Stomach (tissue), 9 donors: ENCODE results near the gene RPL29. TPM values are rescaled to one million over a fixed set of nuclear protein-coding genes. Genes with fewer than 3 reads are reported as not detected.

Experiments
- DNase-seq, 2 donors: peaks; one replicate each; pipeline versions ENCODE4 v3.0.0 to v3.0.0-alpha.2; 2013 to 2019
- H3K27ac ChIP-seq, 5 donors: fragments of 200-600 bp in 4 of 5; sonication (generic) in 4 of 5; one replicate each; pipeline ENCODE4 v1.5.1; 2013 to 2019; ENCODE audit warnings: mild to moderate bottlenecking in 1 of 5, moderate library complexity in 1 of 5
- H3K27me3 ChIP-seq, 3 donors: fragments of 200-600 bp; sonication (generic); one replicate each; pipeline ENCODE4 v1.5.1; 2017 to 2019; ENCODE audit warnings: mixed run types in 1 of 3
- H3K36me3 ChIP-seq, 4 donors: fragments of 200-600 bp; sonication (generic); 1 replicate in 3 of 4; 2 replicates in 1 of 4; pipeline ENCODE4 v1.5.1; 2016 to 2019
- H3K4me1 ChIP-seq, 4 donors: fragments of 200-600 bp; sonication (generic); one replicate each; pipeline ENCODE4 v1.5.1; 2016 to 2019
- H3K4me3 ChIP-seq, 4 donors: fragments of 200-600 bp; sonication (generic) in 3 of 4; one replicate each; pipeline ENCODE4 v1.5.1; 2016 to 2019; ENCODE audit warnings: mild to moderate bottlenecking in 1 of 4
- H3K9me3 ChIP-seq, 4 donors: fragments of 200-600 bp; sonication (generic); one replicate each; pipeline ENCODE4 v1.5.1; 2016 to 2019
- EP300 ChIP-seq: sonication (generic); formaldehyde crosslinking; IDR thresholded peaks from one replicate; pipeline ENCODE4 v1.6.1; 2017; ENCODE audit warnings: antibody characterized with exemption
- POLR2A ChIP-seq, 4 donors: fragments of 450-650 bp; IDR thresholded peaks; one replicate each; pipeline ENCODE4 v1.6.1; 2016; ENCODE audit warnings: antibody characterized with exemption in 4 of 4, control low read depth in 2 of 4, mild to moderate bottlenecking in 1 of 4, moderate library complexity in 1 of 4
- POLR2AphosphoS5 ChIP-seq, 3 donors: sonication (generic); formaldehyde crosslinking; IDR thresholded peaks; one replicate each; pipeline ENCODE4 v1.6.1; 2016; ENCODE audit warnings: antibody characterized with exemption in 3 of 3
- WGBS, 5 donors: extraction: QIAGEN DNeasy Blood & Tissue Kit in 3 of 5; methylation state at CpG; one replicate each; pipeline versions ENCODE4 v1.1.5 to v1.1.7; 2013 to 2018; 5-methylcytosine and 5-hydroxymethylcytosine counted together
- intact Hi-C: fragments of 100-400 bp; cut with DNase I; formaldehyde crosslinking; loops from one replicate; pipeline ENCODE4 v1.15.1; 2023; ENCODE audit warnings: low total_unique reads
- polyA plus RNA-seq, 3 donors: library from polyadenylated mRNA; stranded (reverse); fragments of 200-250 nt; gene quantifications; one replicate each; pipeline ENCODE4 v1.2.3, GENCODE V29; 2013
- total RNA-seq, 5 donors: library from RNA; depleted of rRNA; stranded (reverse); fragments of >200 nt; gene quantifications; one replicate each; pipeline versions ENCODE4 v1.1.0 to v1.2.3, GENCODE V29; 2014 to 2016
- TF ChIP-seq, protein P1 (sequence below), 7 experiments: fragments of 450-650 bp in 4 of 7; fragments of 200-600 bp in 3 of 7; sonication (generic) in 3 of 7; IDR thresholded peaks; one replicate each; pipeline ENCODE4 v1.5.1; 2016 to 2019; ENCODE audit warnings: antibody characterized with exemption in 7 of 7, control low read depth in 2 of 7, mild to moderate bottlenecking in 1 of 7
- donor health status: healthy with polysubstance abuse.
- donor health status: Bipolar disorder and iron deficiency.
- donor health status: healthy.

Gene RPL29
- total and polyA plus RNA-seq, 8 donors = 144 to 3,071 (median 1,266) TPM

DNA sequence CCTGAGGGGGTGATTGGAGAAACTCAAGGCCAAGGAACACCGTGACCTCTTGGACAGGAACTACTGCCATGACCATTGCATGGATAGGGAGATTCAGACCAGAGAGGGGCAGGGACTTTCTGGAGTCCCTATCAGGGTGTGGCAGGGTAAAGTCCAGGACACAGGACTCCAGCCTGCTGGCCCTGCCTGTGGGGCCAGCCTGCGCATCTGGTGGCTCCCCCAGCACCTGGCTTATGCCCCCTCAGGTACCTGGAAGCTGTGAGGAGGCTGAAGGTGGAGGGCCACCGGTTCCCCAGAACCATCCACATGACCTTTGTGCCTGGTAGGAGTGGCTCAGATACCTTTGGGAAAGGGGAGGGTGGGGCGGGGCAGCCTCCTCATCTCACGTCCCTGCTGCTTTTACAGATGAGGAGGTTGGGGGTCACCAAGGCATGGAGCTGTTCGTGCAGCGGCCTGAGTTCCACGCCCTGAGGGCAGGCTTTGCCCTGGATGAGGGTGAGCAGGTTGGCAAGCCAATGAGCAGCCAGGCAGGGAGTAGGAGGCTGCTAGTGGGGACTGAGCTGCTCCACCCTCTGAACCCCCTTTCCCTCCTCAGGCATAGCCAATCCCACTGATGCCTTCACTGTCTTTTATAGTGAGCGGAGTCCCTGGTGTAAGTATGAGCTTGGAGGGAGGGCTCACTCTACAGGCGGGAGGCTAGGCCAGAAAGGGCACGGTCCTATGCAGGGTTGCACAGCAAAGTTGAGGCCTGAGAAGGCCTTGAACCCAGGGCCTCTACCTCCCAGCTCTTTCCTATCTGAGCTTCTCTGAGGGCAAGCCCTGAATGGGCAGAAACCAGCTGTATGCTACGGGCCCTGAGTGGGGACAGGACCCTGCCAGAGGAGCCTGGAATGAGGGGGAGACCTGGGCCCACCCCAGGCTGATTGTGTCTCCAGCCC is 9.4 kb downstream of the RPL29 start:
- no peak for TF ChIP-seq EP300
- no peak for TF ChIP-seq POLR2A (IDR thresholded peaks at IDR 0.05)
- TF ChIP-seq, protein P1, sequence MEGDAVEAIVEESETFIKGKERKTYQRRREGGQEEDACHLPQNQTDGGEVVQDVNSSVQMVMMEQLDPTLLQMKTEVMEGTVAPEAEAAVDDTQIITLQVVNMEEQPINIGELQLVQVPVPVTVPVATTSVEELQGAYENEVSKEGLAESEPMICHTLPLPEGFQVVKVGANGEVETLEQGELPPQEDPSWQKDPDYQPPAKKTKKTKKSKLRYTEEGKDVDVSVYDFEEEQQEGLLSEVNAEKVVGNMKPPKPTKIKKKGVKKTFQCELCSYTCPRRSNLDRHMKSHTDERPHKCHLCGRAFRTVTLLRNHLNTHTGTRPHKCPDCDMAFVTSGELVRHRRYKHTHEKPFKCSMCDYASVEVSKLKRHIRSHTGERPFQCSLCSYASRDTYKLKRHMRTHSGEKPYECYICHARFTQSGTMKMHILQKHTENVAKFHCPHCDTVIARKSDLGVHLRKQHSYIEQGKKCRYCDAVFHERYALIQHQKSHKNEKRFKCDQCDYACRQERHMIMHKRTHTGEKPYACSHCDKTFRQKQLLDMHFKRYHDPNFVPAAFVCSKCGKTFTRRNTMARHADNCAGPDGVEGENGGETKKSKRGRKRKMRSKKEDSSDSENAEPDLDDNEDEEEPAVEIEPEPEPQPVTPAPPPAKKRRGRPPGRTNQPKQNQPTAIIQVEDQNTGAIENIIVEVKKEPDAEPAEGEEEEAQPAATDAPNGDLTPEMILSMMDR (IDR thresholded peaks at IDR 0.05) = no peak
- no peak for TF ChIP-seq POLR2AphosphoS5 (IDR thresholded peaks at IDR 0.05)
- Histone ChIP-seq H3K9me3 (no peaks in the 10 kb centered on the region), H3K4me3 (no peak overlapping the region), H3K4me1 (peaks cover 24 to 70% (median 47%) of the 10 kb centered on the region in 4 donors), H3K27me3 (no peaks in the 10 kb centered on the region), H3K27ac (peak overlapping the region in 4 of 5 donors; percentile 10 to 62 (median 24)), H3K36me3 (peaks cover 0 to 3% (median 2%) of the 10 kb centered on the region in 4 donors)
- 59 to 76% (median 67%) methylated on average over 6 to 12 of the region's 12 CpGs for WGBS, 5 donors
- peak; percentile 35 to 62 for DNase-seq
- intact Hi-C loops = no loop called here

DNA sequence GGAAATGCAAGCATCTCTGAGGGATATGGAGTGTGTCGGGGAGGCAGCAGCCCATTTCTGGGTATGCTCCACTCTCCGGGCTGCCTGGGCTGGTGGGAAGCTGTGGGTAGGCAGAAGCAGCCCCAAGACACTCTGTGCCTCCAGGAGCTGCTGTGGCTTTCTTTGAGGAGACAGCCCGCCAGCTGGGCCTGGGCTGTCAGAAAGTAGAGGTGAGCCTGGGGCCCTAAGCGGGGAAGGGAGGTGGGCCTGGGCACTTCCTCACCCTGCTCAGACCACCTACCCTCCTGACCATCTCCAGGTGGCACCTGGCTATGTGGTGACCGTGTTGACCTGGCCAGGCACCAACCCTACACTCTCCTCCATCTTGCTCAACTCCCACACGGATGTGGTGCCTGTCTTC is 10.6 kb downstream of the RPL29 start:
- intact Hi-C loops = no loop called here
- no peak for DNase-seq
- Histone ChIP-seq H3K27ac (peak overlapping the region in 3 of 5 donors; percentile 23 to 93 (median 62)), H3K36me3 (peaks cover 0 to 9% (median 2%) of the 10 kb centered on the region in 4 donors), H3K9me3 (no peaks in the 10 kb centered on the region), H3K27me3 (no peaks in the 10 kb centered on the region), H3K4me1 (peaks cover 24 to 68% (median 43%) of the 10 kb centered on the region in 4 donors), H3K4me3 (no peak overlapping the region)
- WGBS, 5 donors = 86 to 93% (median 91%) methylated on average over 6 of the region's 6 CpGs
- TF ChIP-seq POLR2AphosphoS5 (IDR thresholded peaks at IDR 0.05) (no peak), EP300 (no peak)

DNA sequence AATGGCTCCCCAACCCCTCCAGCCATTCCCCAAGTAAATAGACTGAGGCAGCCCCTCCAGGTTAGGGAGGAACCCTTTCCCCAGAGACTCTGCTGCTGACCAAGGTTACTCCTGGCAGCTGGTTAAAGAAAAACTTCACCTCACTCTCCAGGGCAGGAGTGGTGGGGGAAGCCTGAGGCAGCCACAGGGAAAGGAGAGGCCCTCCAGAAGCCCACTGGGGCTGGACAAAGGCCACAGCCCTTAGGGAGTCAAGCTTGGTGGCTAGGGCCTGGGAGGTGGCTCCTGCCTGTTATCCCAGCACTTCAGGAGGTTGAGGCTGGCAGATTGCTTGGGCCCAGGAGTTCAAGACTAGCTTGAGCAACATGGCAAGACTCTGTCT is 11.4 kb downstream of the RPL29 start:
- DNase-seq = no peak
- no peaks in the 10 kb centered on the region for H3K27me3 ChIP-seq
- H3K4me3 ChIP-seq = peak overlapping the region in 1 of 4 donors; percentile 64
- H3K4me1 ChIP-seq = peaks cover 24 to 60% (median 36%) of the 10 kb centered on the region in 4 donors
- TF ChIP-seq, protein P1 (IDR thresholded peaks at IDR 0.05) = no peak
- TF ChIP-seq EP300 (no peak), POLR2A (IDR thresholded peaks at IDR 0.05) (no peak), POLR2AphosphoS5 (IDR thresholded peaks at IDR 0.05) (no peak)
- H3K27ac ChIP-seq = peak overlapping the region; percentile 93 to 99 (median 98)
- H3K36me3 ChIP-seq = peaks cover 0 to 9% (median 2%) of the 10 kb centered on the region in 4 donors
- no peaks in the 10 kb centered on the region for H3K9me3 ChIP-seq
- intact Hi-C loops = no loop called here

DNA sequence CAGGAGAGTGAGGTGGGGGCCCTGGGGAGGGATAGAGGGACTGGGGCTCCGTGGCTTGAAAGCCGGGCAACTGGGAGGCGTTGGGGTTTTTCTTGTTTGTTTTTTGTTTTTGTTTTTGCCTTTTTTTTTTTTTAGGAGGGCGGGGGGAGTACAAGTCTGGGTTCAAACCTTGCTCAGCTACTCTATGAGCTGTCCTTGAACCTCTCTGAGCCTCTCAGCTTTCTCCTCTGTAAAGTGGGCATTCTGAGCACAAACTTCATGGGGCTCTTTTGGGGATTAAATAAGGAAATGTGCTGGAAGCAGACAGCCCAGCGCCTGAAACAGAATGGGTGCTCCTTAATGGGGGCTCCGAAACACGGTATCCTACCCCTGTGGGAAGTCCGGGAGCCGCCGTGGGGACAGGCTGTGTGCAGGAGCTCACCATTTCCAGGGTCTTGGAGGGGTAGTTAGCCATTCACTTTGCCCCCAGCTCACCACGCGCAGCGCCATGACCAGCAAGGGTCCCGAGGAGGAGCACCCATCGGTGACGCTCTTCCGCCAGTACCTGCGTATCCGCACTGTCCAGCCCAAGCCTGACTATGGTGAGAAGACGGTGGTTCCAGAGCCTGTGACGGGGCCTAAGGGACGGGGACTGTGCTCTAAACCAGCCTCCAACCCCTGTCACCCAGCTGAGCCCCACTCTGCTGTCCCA is 12.0 kb downstream of the RPL29 start:
- Histone ChIP-seq H3K36me3 (peaks cover 0 to 9% (median 2%) of the 10 kb centered on the region in 4 donors), H3K9me3 (no peaks in the 10 kb centered on the region), H3K4me3 (peak overlapping the region; percentile 58 to 64 (median 63)), H3K4me1 (peaks cover 24 to 59% (median 36%) of the 10 kb centered on the region in 4 donors), H3K27ac (peak overlapping the region; percentile 93 to 99 (median 98)), H3K27me3 (no peaks in the 10 kb centered on the region)
- no peak for DNase-seq
- 60 to 72% (median 66%) methylated on average over 17 to 22 of the region's 22 CpGs for WGBS, 5 donors
- intact Hi-C loops = no loop called here
- TF ChIP-seq, protein P1 (IDR thresholded peaks at IDR 0.05) = no peak
- TF ChIP-seq POLR2A (IDR thresholded peaks at IDR 0.05) = peak in 1 of 4 donors; percentile 3
